SK-N-SH treated with all-trans-retinoic acid at 6 μM for 48 hours (cell line): ENCODE data around the gene AP1G2.

ENCODE experiments used
- ATAC-seq: fragments of 200-7000 bp; cut with Tn5 transposase; 3 replicates; pipeline ENCODE4 v1.9.1; 2020; ENCODE audit warnings: mild to moderate bottlenecking, moderate library complexity
- ARNTL ChIP-seq: fragments of 450-650 bp; formaldehyde crosslinking; IDR thresholded peaks from 2 replicates; pipeline ENCODE4 v1.5.0; 2020; ENCODE audit warnings: low read depth, mild to moderate bottlenecking, moderate library complexity, borderline replicate concordance
- BACH2 ChIP-seq: fragments of 250-450 bp; sonication (Bioruptor Pico); IDR thresholded peaks from 2 replicates; pipeline ENCODE4 v1.9.0; 2021; ENCODE audit warnings: mild to moderate bottlenecking, borderline replicate concordance
- CSDC2 ChIP-seq: fragments of 250-450 bp; sonication (Bioruptor Pico); IDR thresholded peaks from 2 replicates; pipeline ENCODE4 v1.5.0; 2020; ENCODE audit warnings: mild to moderate bottlenecking, moderate library complexity
- ESRRG ChIP-seq: fragments of 250-450 bp; sonication (Bioruptor Pico); IDR thresholded peaks from 2 replicates; pipeline ENCODE4 v1.6.1; 2021; ENCODE audit warnings: mild to moderate bottlenecking
- GLIS3 ChIP-seq: fragments of 250-450 bp; sonication (Bioruptor Pico); IDR thresholded peaks from 2 replicates; pipeline ENCODE4 v1.5.0; 2020; ENCODE audit warnings: mild to moderate bottlenecking, moderate library complexity
- OSR1 ChIP-seq: fragments of 250-450 bp; sonication (Bioruptor Pico); IDR thresholded peaks from 2 replicates; pipeline ENCODE4 v1.8.0; 2022; ENCODE audit warnings: moderate library complexity, mild to moderate bottlenecking, inconsistent platforms
- PPARA ChIP-seq: fragments of 250-450 bp; sonication (Bioruptor Pico); IDR thresholded peaks from 2 replicates; pipeline ENCODE4 v1.5.0; 2020; ENCODE audit warnings: mild to moderate bottlenecking, borderline replicate concordance
- RARB ChIP-seq: fragments of 250-450 bp; sonication (Bioruptor Pico); IDR thresholded peaks from 2 replicates; pipeline ENCODE4 v1.8.0; 2021; ENCODE audit warnings: mild to moderate bottlenecking, moderate library complexity
- SNAI2 ChIP-seq: fragments of 250-450 bp; sonication (Bioruptor Pico); IDR thresholded peaks from 2 replicates; pipeline ENCODE4 v1.5.0; 2020; ENCODE audit warnings: mild to moderate bottlenecking, moderate library complexity
- TCF4 ChIP-seq: fragments of 250-450 bp; sonication (Bioruptor Pico); IDR thresholded peaks from 2 replicates; pipeline ENCODE4 v1.8.0; 2021; ENCODE audit warnings: mild to moderate bottlenecking, moderate library complexity, borderline replicate concordance
- TOX ChIP-seq: fragments of 250-450 bp; sonication (Bioruptor Pico); IDR thresholded peaks from 2 replicates; pipeline ENCODE4 v1.8.0; 2021; ENCODE audit warnings: mild to moderate bottlenecking, moderate library complexity, borderline replicate concordance
- ZC3H10 ChIP-seq: fragments of 250-450 bp; sonication (Bioruptor Pico); IDR thresholded peaks from 2 replicates; pipeline ENCODE4 v1.5.1; 2021; ENCODE audit warnings: mild to moderate bottlenecking, moderate library complexity
- ZFP30 ChIP-seq: fragments of 450-650 bp; formaldehyde crosslinking; IDR thresholded peaks from 2 replicates; pipeline ENCODE4 v1.5.0; 2022; ENCODE audit warnings: mild to moderate bottlenecking, moderate library complexity
- ZNF565 ChIP-seq: fragments of 450-650 bp; formaldehyde crosslinking; conservative IDR thresholded peaks from 2 replicates; pipeline ENCODE4 v1.5.0; 2020; ENCODE audit warnings: low read depth, mild to moderate bottlenecking, moderate library complexity
- ZNF8 ChIP-seq: fragments of 450-650 bp; formaldehyde crosslinking; IDR thresholded peaks from 2 replicates; pipeline ENCODE4 v1.5.0; 2020; ENCODE audit warnings: mild to moderate bottlenecking, moderate library complexity
- TF ChIP-seq, protein P1 (sequence below): fragments of 250-450 bp; sonication (Bioruptor Pico); IDR thresholded peaks from 2 replicates; pipeline ENCODE4 v1.5.1; 2020; ENCODE audit warnings: low read depth, mild to moderate bottlenecking, moderate library complexity
- TF ChIP-seq, protein P2 (sequence below): fragments of 250-450 bp; sonication (Bioruptor Pico); IDR thresholded peaks from 2 replicates; pipeline ENCODE4 v1.5.0; 2020; ENCODE audit warnings: mild to moderate bottlenecking, moderate library complexity
- TF ChIP-seq, protein P3 (sequence below): fragments of 250-450 bp; sonication (Bioruptor Pico); IDR thresholded peaks from 2 replicates; pipeline ENCODE4 v1.8.0; 2020; ENCODE audit warnings: mild to moderate bottlenecking, moderate library complexity, borderline replicate concordance
- TF ChIP-seq, protein P4 (sequence below): fragments of 250-450 bp; sonication (Bioruptor Pico); IDR thresholded peaks from 2 replicates; pipeline ENCODE4 v1.8.0; 2021; ENCODE audit warnings: low read depth, mild to moderate bottlenecking, moderate library complexity, borderline replicate concordance

Gene AP1G2

DNA sequence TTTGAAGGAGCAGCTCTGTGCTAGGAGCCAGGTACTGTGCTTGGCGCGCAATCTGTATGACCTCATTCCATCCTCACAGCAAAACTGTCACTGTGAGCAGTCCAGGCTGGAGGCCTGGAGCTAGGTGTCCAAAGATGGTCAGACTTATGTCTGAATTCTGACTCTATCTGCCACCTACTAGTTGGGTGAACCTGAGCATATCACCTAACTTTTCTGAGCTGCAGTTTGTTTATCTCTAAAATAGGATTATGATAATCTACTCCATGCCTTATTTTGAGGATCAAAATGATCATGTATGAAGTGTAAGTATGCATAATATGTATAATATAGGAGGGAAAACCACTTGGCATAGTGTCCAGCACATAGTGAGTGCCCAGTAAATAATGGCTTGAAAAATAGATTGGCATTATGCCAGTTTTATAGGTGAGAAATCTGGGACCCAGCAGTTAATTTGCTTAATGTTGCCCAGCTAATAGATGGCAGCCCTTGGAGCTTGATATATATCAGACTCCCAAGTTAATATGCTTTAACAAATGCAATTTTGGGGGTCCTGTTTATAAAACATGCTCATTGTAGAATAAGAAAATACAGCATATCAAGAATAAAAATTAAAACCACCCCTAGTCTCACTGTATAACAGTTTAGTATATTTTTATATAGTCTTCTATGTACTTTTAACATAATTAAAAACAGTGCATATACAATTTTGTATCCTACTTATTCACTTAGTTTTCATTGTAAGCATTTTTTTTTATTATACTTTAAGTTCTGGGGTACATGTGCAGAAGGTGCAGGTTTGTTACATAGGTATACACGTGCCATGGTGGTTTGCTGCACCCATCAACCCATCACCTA lies 15.5 kb upstream of the AP1G2 start:
- no peak for ATAC-seq
- TF ChIP-seq OSR1 (CRISPR knock-in tag) (no peak), CSDC2 (CRISPR knock-in tag) (no peak), BACH2 (CRISPR knock-in tag) (no peak), SNAI2 (CRISPR knock-in tag) (no peak), PPARA (no peak), ZNF565 (CRISPR knock-in tag) (no peak), TOX (CRISPR knock-in tag) (no peak), ARNTL (CRISPR knock-in tag) (no peak), ZC3H10 (no peak), RARB (no peak), TCF4 (CRISPR knock-in tag) (no peak), ESRRG (CRISPR knock-in tag) (no peak), ZFP30 (CRISPR knock-in tag) (no peak)
- TF ChIP-seq, protein P1, sequence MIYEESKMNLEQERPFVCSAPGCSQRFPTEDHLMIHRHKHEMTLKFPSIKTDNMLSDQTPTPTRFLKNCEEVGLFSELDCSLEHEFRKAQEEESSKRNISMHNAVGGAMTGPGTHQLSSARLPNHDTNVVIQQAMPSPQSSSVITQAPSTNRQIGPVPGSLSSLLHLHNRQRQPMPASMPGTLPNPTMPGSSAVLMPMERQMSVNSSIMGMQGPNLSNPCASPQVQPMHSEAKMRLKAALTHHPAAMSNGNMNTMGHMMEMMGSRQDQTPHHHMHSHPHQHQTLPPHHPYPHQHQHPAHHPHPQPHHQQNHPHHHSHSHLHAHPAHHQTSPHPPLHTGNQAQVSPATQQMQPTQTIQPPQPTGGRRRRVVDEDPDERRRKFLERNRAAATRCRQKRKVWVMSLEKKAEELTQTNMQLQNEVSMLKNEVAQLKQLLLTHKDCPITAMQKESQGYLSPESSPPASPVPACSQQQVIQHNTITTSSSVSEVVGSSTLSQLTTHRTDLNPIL (CRISPR knock-in tag) = no peak
- TF ChIP-seq, protein P2, sequence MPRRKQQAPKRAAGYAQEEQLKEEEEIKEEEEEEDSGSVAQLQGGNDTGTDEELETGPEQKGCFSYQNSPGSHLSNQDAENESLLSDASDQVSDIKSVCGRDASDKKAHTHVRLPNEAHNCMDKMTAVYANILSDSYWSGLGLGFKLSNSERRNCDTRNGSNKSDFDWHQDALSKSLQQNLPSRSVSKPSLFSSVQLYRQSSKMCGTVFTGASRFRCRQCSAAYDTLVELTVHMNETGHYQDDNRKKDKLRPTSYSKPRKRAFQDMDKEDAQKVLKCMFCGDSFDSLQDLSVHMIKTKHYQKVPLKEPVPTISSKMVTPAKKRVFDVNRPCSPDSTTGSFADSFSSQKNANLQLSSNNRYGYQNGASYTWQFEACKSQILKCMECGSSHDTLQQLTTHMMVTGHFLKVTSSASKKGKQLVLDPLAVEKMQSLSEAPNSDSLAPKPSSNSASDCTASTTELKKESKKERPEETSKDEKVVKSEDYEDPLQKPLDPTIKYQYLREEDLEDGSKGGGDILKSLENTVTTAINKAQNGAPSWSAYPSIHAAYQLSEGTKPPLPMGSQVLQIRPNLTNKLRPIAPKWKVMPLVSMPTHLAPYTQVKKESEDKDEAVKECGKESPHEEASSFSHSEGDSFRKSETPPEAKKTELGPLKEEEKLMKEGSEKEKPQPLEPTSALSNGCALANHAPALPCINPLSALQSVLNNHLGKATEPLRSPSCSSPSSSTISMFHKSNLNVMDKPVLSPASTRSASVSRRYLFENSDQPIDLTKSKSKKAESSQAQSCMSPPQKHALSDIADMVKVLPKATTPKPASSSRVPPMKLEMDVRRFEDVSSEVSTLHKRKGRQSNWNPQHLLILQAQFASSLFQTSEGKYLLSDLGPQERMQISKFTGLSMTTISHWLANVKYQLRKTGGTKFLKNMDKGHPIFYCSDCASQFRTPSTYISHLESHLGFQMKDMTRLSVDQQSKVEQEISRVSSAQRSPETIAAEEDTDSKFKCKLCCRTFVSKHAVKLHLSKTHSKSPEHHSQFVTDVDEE = no peak
- TF ChIP-seq, protein P3, sequence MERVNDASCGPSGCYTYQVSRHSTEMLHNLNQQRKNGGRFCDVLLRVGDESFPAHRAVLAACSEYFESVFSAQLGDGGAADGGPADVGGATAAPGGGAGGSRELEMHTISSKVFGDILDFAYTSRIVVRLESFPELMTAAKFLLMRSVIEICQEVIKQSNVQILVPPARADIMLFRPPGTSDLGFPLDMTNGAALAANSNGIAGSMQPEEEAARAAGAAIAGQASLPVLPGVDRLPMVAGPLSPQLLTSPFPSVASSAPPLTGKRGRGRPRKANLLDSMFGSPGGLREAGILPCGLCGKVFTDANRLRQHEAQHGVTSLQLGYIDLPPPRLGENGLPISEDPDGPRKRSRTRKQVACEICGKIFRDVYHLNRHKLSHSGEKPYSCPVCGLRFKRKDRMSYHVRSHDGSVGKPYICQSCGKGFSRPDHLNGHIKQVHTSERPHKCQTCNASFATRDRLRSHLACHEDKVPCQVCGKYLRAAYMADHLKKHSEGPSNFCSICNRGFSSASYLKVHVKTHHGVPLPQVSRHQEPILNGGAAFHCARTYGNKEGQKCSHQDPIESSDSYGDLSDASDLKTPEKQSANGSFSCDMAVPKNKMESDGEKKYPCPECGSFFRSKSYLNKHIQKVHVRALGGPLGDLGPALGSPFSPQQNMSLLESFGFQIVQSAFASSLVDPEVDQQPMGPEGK (CRISPR knock-in tag) = no peak
- TF ChIP-seq, protein P4, sequence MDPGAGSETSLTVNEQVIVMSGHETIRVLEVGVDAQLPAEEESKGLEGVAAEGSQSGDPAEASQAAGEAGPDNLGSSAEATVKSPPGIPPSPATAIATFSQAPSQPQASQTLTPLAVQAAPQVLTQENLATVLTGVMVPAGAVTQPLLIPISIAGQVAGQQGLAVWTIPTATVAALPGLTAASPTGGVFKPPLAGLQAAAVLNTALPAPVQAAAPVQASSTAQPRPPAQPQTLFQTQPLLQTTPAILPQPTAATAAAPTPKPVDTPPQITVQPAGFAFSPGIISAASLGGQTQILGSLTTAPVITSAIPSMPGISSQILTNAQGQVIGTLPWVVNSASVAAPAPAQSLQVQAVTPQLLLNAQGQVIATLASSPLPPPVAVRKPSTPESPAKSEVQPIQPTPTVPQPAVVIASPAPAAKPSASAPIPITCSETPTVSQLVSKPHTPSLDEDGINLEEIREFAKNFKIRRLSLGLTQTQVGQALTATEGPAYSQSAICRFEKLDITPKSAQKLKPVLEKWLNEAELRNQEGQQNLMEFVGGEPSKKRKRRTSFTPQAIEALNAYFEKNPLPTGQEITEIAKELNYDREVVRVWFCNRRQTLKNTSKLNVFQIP (CRISPR knock-in tag) = no peak

DNA sequence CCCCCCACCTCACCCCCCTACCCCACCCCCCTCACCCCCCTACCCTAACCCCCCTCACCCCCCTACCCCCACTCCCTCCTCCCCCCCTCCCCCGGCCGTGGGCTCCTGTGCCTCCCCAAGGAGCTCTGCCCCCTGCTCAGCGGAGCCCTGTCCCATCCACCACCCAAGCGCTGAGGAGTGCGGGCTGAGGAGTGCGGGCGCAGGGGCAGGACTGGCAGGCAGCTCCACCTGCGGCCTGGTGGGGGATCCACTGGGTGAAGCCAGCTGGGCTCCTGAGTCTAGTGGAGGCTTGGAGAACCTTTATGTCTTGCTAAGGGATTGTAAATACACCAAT lies 13.3 kb upstream of the AP1G2 start:
- TF ChIP-seq ZC3H10 (no peak), ZNF8 (CRISPR knock-in tag) (no peak), GLIS3 (CRISPR knock-in tag) (no peak)
- no peak for ATAC-seq

DNA sequence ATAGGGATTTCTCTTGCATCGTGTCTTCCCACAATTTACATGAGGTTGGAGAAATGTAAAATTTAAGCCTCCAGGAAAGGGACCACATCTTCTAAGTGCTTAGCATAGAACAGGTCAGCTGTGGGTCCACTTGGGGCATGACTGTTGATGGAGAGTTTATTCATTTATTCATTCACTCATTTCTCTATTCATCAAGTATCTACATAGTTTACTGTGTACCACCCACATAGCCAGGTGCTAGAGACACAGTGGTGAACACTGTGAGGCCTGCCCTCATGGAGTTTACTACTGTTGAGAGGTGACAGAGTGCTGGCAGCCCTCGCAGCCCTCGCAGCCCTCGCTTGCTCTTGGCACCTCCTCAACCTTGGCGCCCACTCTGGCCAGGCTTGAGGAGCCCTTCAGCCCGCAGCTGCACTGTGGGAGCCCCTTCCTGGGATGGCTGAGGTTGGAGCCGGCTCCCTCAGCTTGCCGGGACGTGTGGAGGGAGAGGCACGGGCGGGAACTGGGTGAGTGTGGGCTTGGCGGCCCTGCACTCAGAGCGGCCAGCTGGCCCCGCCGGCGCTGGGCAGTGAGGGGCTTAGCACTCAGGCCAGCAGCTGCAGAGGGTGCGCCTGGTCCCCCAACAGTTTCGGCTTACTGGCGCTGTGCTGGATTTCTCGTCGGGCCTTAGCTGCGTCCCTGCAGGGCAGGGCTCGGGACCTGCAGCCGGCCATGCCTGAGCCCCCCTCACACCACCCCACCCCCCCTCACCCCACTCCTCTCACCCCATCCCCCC lies 12.7 kb upstream of the AP1G2 start:
- TF ChIP-seq, protein P2 = no peak
- TF ChIP-seq CSDC2 (CRISPR knock-in tag) (no peak), PPARA (no peak)
- no peak for ATAC-seq
